Upper lobe of right lung (tissue), 1 donor: ENCODE measurements around the gene PTH1R. TPM values are rescaled to one million over a fixed set of nuclear protein-coding genes. Genes with fewer than 3 reads are reported as not detected.

Experiments used
- ATAC-seq: fragments of 200-7000 bp; cut with Tn5 transposase; one replicate; pipeline ENCODE4 v1.9.1; 2020; ENCODE audit warnings: mild to moderate bottlenecking, moderate library complexity
- DNase-seq: peaks from one replicate; pipeline ENCODE4 v3.0.0-alpha.2; 2020
- H3K27ac ChIP-seq: fragments of 200-600 bp; one replicate; pipeline ENCODE4 v1.8.0; 2022
- H3K27me3 ChIP-seq: fragments of 200-600 bp; one replicate; pipeline ENCODE4 v1.8.0; 2022; ENCODE audit warnings: mild to moderate bottlenecking
- H3K36me3 ChIP-seq: fragments of 200-600 bp; one replicate; pipeline ENCODE4 v1.8.0; 2022
- H3K4me1 ChIP-seq: fragments of 200-600 bp; one replicate; pipeline ENCODE4 v1.8.0; 2022
- H3K4me3 ChIP-seq: fragments of 200-600 bp; one replicate; pipeline ENCODE4 v1.8.0; 2022; ENCODE audit warnings: mild to moderate bottlenecking
- H3K9me3 ChIP-seq: fragments of 200-600 bp; one replicate; pipeline ENCODE4 v1.8.0; 2022
- intact Hi-C: fragments of 100-400 bp; cut with DNase I; formaldehyde crosslinking; loops from one replicate; pipeline ENCODE4 v1.11.0; 2022
- total RNA-seq: library from RNA; stranded (reverse); fragmentation: NEBNext Ultra II Directional; extraction: Animal tissue kit (Norgen Biotek cat#: 25700); gene quantifications from one replicate; pipeline ENCODE4 v1.2.1, GENCODE V29; 2021
- TF ChIP-seq, protein P1 (sequence below): fragments of 200-600 bp; IDR thresholded peaks from one replicate; pipeline ENCODE4 v1.8.0; 2022; ENCODE audit warnings: antibody characterized with exemption
- donor health status: DM: no; HTN: yes; CAD: no; lungs with severe emphysema.

Gene PTH1R
- total RNA-seq, 1 donor from 2014 or later = 14.9 TPM

- peak; percentile 84 for ATAC-seq
- Histone ChIP-seq H3K4me1 (peaks cover 41% of the 10 kb centered on the region), H3K27me3 (no peaks in the 10 kb centered on the region), H3K9me3 (no peaks in the 10 kb centered on the region), H3K4me3 (no peak overlapping the region), H3K36me3 (no peaks in the 10 kb centered on the region), H3K27ac (peak overlapping the region; percentile 63)
- DNase-seq = peak; percentile 89
- TF ChIP-seq, protein P1, sequence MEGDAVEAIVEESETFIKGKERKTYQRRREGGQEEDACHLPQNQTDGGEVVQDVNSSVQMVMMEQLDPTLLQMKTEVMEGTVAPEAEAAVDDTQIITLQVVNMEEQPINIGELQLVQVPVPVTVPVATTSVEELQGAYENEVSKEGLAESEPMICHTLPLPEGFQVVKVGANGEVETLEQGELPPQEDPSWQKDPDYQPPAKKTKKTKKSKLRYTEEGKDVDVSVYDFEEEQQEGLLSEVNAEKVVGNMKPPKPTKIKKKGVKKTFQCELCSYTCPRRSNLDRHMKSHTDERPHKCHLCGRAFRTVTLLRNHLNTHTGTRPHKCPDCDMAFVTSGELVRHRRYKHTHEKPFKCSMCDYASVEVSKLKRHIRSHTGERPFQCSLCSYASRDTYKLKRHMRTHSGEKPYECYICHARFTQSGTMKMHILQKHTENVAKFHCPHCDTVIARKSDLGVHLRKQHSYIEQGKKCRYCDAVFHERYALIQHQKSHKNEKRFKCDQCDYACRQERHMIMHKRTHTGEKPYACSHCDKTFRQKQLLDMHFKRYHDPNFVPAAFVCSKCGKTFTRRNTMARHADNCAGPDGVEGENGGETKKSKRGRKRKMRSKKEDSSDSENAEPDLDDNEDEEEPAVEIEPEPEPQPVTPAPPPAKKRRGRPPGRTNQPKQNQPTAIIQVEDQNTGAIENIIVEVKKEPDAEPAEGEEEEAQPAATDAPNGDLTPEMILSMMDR = no peak
- intact Hi-C loops = no loop called here
Observed at GRCh38 chr3:46867550-46867898, 10.0 kb upstream of the PTH1R start.

DNA sequence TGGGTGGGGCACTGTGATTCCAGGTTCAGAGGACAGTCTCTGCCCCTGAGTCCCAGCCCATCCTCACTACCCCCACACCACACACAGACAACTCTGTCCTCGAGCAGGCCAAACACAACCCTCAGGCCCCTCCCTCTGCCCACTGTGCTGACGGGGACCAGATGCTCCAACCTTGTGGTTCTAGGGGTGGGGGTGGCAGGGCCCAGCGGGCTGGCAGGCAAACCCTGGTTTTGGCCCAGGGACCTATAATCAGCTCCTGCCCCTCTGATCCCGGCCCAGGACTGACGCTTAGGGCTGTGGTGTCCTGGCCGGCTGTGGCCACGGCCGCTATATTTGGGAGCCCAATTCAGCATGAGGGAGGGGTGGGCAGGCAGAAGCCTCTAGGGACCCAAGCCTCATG, 9.2 kb upstream of the PTH1R start:
- Histone ChIP-seq H3K27ac (peak overlapping the region; percentile 63), H3K36me3 (no peaks in the 10 kb centered on the region), H3K4me1 (peaks cover 41% of the 10 kb centered on the region), H3K27me3 (no peaks in the 10 kb centered on the region), H3K4me3 (no peak overlapping the region), H3K9me3 (no peaks in the 10 kb centered on the region)
- intact Hi-C loops = no loop called here
- TF ChIP-seq, protein P1 = no peak
- DNase-seq (no peak), ATAC-seq (no peak)

- TF ChIP-seq, protein P1 = no peak
- Histone ChIP-seq H3K27ac (peak overlapping the region; percentile 7), H3K27me3 (no peaks in the 10 kb centered on the region), H3K4me3 (no peak overlapping the region), H3K4me1 (peaks cover 46% of the 10 kb centered on the region), H3K36me3 (no peaks in the 10 kb centered on the region), H3K9me3 (no peaks in the 10 kb centered on the region)
- DNase-seq (no peak), ATAC-seq (no peak)
- intact Hi-C loops = no loop called here
Observed at GRCh38 chr3:46868948-46869347, 8.6 kb upstream of the PTH1R start.

DNA sequence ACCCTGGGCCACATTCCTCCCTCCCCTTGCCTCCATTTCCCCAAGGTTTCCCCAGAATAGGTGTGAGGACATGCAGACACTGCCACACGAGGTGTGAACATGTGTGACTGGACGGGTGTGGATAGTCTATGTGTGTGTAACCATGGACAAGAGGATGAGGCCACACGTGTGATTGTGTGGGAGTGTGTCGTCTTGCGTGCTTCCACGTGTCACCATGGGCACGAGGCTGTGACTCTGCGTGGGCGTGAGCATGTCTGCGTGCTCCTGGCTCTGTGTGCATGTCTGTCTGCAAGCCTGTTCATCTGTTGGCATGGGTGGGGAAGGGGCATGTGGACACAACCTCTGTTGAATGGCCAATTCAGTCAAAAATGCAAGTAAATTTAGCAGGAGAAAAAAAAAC, 8.1 kb upstream of the PTH1R start:
- Histone ChIP-seq H3K9me3 (no peaks in the 10 kb centered on the region), H3K36me3 (no peaks in the 10 kb centered on the region), H3K27me3 (no peaks in the 10 kb centered on the region), H3K4me3 (no peak overlapping the region), H3K4me1 (peaks cover 50% of the 10 kb centered on the region), H3K27ac (peak overlapping the region; percentile 7)
- ATAC-seq (no peak), DNase-seq (no peak)
- TF ChIP-seq, protein P1 = no peak
- intact Hi-C loops = no loop called here

- no peak overlapping the region for H3K27ac ChIP-seq
- no peaks in the 10 kb centered on the region for H3K9me3 ChIP-seq
- H3K4me1 ChIP-seq = peaks cover 39% of the 10 kb centered on the region
- intact Hi-C loops = no loop called here
- H3K4me3 ChIP-seq = no peak overlapping the region
- no peak for ATAC-seq
- H3K27me3 ChIP-seq = no peaks in the 10 kb centered on the region
- H3K36me3 ChIP-seq = no peaks in the 10 kb centered on the region
- no peak for DNase-seq
- TF ChIP-seq, protein P1 = no peak
Observed at GRCh38 chr3:46870651-46871050, 6.9 kb upstream of the PTH1R start.

- H3K4me3 ChIP-seq = no peak overlapping the region
- no peaks in the 10 kb centered on the region for H3K9me3 ChIP-seq
- TF ChIP-seq, protein P1 = no peak
- H3K27ac ChIP-seq = no peak overlapping the region
- H3K4me1 ChIP-seq = peaks cover 39% of the 10 kb centered on the region
- intact Hi-C loops = no loop called here
- no peak for DNase-seq
- no peaks in the 10 kb centered on the region for H3K27me3 ChIP-seq
- H3K36me3 ChIP-seq = no peaks in the 10 kb centered on the region
- ATAC-seq = no peak
Observed at GRCh38 chr3:46871222-46871621, 6.3 kb upstream of the PTH1R start.
